ENCODE data around the gene NECTIN4. TPM values are rescaled to one million over a fixed set of nuclear protein-coding genes. Genes with fewer than 3 reads are reported as not detected.

NECTIN4 gene
- total and polyA plus RNA-seq, 10 of the 15 experiments (the other 5 are each of a cell fraction or from before 2014, with no cell fraction given), result 2.8 to 8.7 (median 3.7) TPM

- Histone ChIP-seq H3K4me3 (no peak overlapping the region), H3K27me3 (replicated peaks in 1 of 2; ENCODE audit: control insufficient read depth in 2 of 2, insufficient read depth in 2 of 2, low read length in 1 of 2) (no peaks in the 10 kb centered on the region), H3K4me1 (ENCODE audit: control insufficient read depth, insufficient read depth, low read length) (peaks cover 17% of the 10 kb centered on the region), H3K4me2 (ENCODE audit: control insufficient read depth, insufficient read depth) (no peak overlapping the region), H3K27ac (ENCODE audit: control insufficient read depth, insufficient read depth) (no peak overlapping the region), H3K79me2 (ENCODE audit: control insufficient read depth, insufficient read depth, low read length) (no peaks in the 10 kb centered on the region), H2AFZ (ENCODE audit: control insufficient read depth, low read depth, low read length) (no peak overlapping the region), H3K9ac (ENCODE audit: control insufficient read depth, insufficient read depth, low read length) (no peak overlapping the region), H3K9me3 (replicated peaks; ENCODE audit: control insufficient read depth, insufficient read depth, low read length) (no peaks in the 10 kb centered on the region), H4K20me1 (ENCODE audit: control insufficient read depth, insufficient read depth) (no peaks in the 10 kb centered on the region), H3K36me3 (ENCODE audit: control insufficient read depth in 2 of 2, insufficient read depth in 2 of 2, low read length in 1 of 2) (no peaks in the 10 kb centered on the region)
- ChIA-PET SMC1A (ENCODE audit: uncharacterized antibody, unreplicated experiment) (no interaction called here), CTCF (no interaction called here), RAD21 (ENCODE audit: unreplicated experiment) (interaction anchor here (1.1 kb wide), 1 partner anchor 21 kb away, joined by 3 read pairs; the partner anchor contains the start of gene ARHGAP30), POLR2A (no interaction called here)
- in situ Hi-C loops (cut with MboI), result no loop called here
- ATAC-seq (no peak), FAIRE-seq (no peak), DNase-seq (ENCODE audit: low read depth, low spot score) (no peak)
- BruUV-seq (replicated peaks), result no TSS peak
- 82% methylated on average over 5 of the region's 5 CpGs for WGBS (ENCODE audit: insufficient coverage, insufficient replicate concordance, low lambda C conversion rate, missing lambda C conversion rate)
- no peak for TF ChIP-seq MEF2B (IDR thresholded peaks at IDR 0.05; ENCODE audit: partially characterized antibody, poor library complexity, severe bottlenecking)
- no peak for TF ChIP-seq RELA (IDR thresholded peaks at IDR 0.05; ENCODE audit: borderline replicate concordance, partially characterized antibody)
- TF ChIP-seq TAF1 (IDR thresholded peaks at IDR 0.05; ENCODE audit: borderline replicate concordance, low read depth, low read length), result no peak
- no peak for TF ChIP-seq ASH2L (IDR thresholded peaks at IDR 0.05; ENCODE audit: borderline replicate concordance, low read depth)
- no peak for TF ChIP-seq ZBED1 (IDR thresholded peaks at IDR 0.05; ENCODE audit: borderline replicate concordance)
- no peak for TF ChIP-seq RELB (IDR thresholded peaks at IDR 0.05; ENCODE audit: low read depth)
- no peak for TF ChIP-seq TCF12 (IDR thresholded peaks at IDR 0.05; ENCODE audit: low read depth, low read length)
- TF ChIP-seq MXI1 (IDR thresholded peaks at IDR 0.05; ENCODE audit: low read depth, low read length), result no peak
- intact Hi-C loops (cut with micrococcal nuclease; ENCODE audit: unreplicated experiment), result no loop called here
These were observed 1.7 kb upstream of the NECTIN4 start for GRCh38 chr1:161091093-161091492.

All from GM12878 (cell line).